SK-N-SH treated with all-trans-retinoic acid at 6 μM for 48 hours (cell line): ENCODE measurements around the gene PTBP3.

Experiments
- CSDC2 ChIP-seq: fragments of 250-450 bp; sonication (Bioruptor Pico); IDR thresholded peaks from 2 replicates; pipeline ENCODE4 v1.5.0; 2020; ENCODE audit warnings: mild to moderate bottlenecking, moderate library complexity
- ESRRG ChIP-seq: fragments of 250-450 bp; sonication (Bioruptor Pico); IDR thresholded peaks from 2 replicates; pipeline ENCODE4 v1.6.1; 2021; ENCODE audit warnings: mild to moderate bottlenecking
- GLIS3 ChIP-seq: fragments of 250-450 bp; sonication (Bioruptor Pico); IDR thresholded peaks from 2 replicates; pipeline ENCODE4 v1.5.0; 2020; ENCODE audit warnings: mild to moderate bottlenecking, moderate library complexity
- PATZ1 ChIP-seq: fragments of 250-450 bp; sonication (Bioruptor Pico); IDR thresholded peaks from 2 replicates; pipeline ENCODE4 v1.8.0; 2020; ENCODE audit warnings: mild to moderate bottlenecking, moderate library complexity, borderline replicate concordance
- PPARA ChIP-seq: fragments of 250-450 bp; sonication (Bioruptor Pico); IDR thresholded peaks from 2 replicates; pipeline ENCODE4 v1.5.0; 2020; ENCODE audit warnings: mild to moderate bottlenecking, borderline replicate concordance
- ZFP3 ChIP-seq: fragments of 250-450 bp; sonication (Bioruptor Pico); IDR thresholded peaks from 2 replicates; pipeline ENCODE4 v1.5.0; 2020; ENCODE audit warnings: mild to moderate bottlenecking, moderate library complexity
- ZNF565 ChIP-seq: fragments of 450-650 bp; formaldehyde crosslinking; conservative IDR thresholded peaks from 2 replicates; pipeline ENCODE4 v1.5.0; 2020; ENCODE audit warnings: low read depth, mild to moderate bottlenecking, moderate library complexity
- TF ChIP-seq, protein P1 (sequence below): fragments of 250-450 bp; sonication (Bioruptor Pico); IDR thresholded peaks from 2 replicates; pipeline ENCODE4 v1.8.0; 2021; ENCODE audit warnings: low read depth, mild to moderate bottlenecking, moderate library complexity, borderline replicate concordance

DNA sequence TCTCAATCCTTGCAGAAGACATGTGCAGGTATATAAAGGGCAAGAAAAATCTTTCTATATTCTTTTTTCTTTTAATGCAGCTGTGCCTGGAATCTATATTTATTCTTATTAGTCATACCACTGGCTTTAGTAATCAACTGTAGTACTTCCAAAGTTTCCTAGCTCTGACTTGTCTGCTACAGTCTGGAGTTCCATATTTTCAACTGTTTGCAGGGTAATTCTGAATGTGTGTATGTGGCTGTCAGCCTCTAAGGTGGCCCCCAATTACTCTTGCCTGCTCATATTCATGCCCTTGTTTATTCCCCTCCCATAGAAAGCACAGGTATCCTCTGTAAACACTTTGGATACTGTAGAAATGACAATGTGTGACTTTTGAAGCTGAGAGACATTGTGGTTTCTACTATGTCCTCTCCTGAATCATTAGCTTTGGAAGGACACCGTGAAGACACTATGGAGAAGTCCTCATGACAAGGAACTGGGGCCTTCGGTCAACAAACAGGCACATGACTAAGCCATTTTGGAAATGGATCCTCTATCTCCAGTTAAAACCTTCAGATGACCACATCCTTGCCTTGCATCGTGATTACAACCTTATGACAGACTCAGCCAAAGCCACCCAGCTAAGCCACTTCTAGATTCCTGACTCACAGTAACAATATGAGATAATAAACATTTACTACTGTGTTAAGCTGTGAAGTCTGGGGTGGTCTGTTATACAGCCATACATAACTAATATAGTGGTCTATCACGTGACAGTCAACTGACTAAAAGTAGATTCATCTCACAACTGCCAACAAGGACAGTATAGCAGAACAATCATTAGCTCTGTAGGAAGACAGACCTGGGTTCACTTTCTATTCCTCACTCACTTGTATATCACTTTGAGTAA lies 108.8 kb downstream of the PTBP3 start:
- TF ChIP-seq ZFP3 (CRISPR knock-in tag) (no peak), PATZ1 (no peak), GLIS3 (CRISPR knock-in tag) (no peak), CSDC2 (CRISPR knock-in tag) (no peak), ZNF565 (CRISPR knock-in tag) (no peak), ESRRG (CRISPR knock-in tag) (no peak), PPARA (CRISPR knock-in tag) (no peak)
- TF ChIP-seq, protein P1, sequence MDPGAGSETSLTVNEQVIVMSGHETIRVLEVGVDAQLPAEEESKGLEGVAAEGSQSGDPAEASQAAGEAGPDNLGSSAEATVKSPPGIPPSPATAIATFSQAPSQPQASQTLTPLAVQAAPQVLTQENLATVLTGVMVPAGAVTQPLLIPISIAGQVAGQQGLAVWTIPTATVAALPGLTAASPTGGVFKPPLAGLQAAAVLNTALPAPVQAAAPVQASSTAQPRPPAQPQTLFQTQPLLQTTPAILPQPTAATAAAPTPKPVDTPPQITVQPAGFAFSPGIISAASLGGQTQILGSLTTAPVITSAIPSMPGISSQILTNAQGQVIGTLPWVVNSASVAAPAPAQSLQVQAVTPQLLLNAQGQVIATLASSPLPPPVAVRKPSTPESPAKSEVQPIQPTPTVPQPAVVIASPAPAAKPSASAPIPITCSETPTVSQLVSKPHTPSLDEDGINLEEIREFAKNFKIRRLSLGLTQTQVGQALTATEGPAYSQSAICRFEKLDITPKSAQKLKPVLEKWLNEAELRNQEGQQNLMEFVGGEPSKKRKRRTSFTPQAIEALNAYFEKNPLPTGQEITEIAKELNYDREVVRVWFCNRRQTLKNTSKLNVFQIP, result no peak
